Heart left ventricle (tissue), 16 donors: ENCODE measurements around the gene MCM3AP. TPM values are rescaled to one million over a fixed set of nuclear protein-coding genes. Genes with fewer than 3 reads are reported as not detected.
A peak's percentile ranks its signal among the peaks of the same experiment; 100 is the strongest.

Experiments
- ATAC-seq, 4 donors: fragments of 200-7000 bp; cut with Tn5 transposase; one replicate each; pipeline ENCODE4 v1.9.1; 2020 to 2022; ENCODE audit warnings: moderate library complexity in 4 of 4, mild to moderate bottlenecking in 3 of 4, moderate number of reproducible peaks in 1 of 4
- DNase-seq, 5 donors: peaks; one replicate each; pipeline ENCODE4 v3.0.0-alpha.2; 2020
- H3K27ac ChIP-seq, 12 donors: fragments of 200-600 bp; sonication (generic) in 4 of 12; one replicate each; pipeline versions ENCODE4 v1.5.0 to v1.8.0; 2016 to 2022; ENCODE audit warnings: mild to moderate bottlenecking in 2 of 12
- H3K27me3 ChIP-seq, 9 donors: fragments of 200-600 bp; sonication (generic) in 2 of 9; one replicate each; pipeline versions ENCODE4 v1.5.1 to v1.8.0; 2016 to 2022; ENCODE audit warnings: mild to moderate bottlenecking in 3 of 9
- H3K36me3 ChIP-seq, 9 donors: fragments of 200-600 bp; sonication (generic) in 2 of 9; one replicate each; pipeline versions ENCODE4 v1.5.0 to v1.8.0; 2018 to 2022; ENCODE audit warnings: mild to moderate bottlenecking in 2 of 9
- H3K4me1 ChIP-seq, 12 donors: fragments of 200-600 bp; sonication (generic) in 4 of 12; one replicate each; pipeline versions ENCODE4 v1.5.0 to v1.8.0; 2016 to 2022; ENCODE audit warnings: mild to moderate bottlenecking in 3 of 12
- H3K4me3 ChIP-seq, 12 donors: fragments of 200-600 bp; sonication (generic) in 4 of 12; one replicate each; pipeline versions ENCODE4 v1.5.0 to v1.8.0; 2017 to 2022; ENCODE audit warnings: mild to moderate bottlenecking in 9 of 12, moderate library complexity in 4 of 12
- H3K9me3 ChIP-seq, 12 donors: fragments of 200-600 bp; sonication (generic) in 4 of 12; one replicate each; pipeline versions ENCODE4 v1.5.0 to v1.8.0; 2016 to 2022; ENCODE audit warnings: mild to moderate bottlenecking in 1 of 12
- POLR2A ChIP-seq, 2 donors: fragments of 450-650 bp; IDR thresholded peaks; one replicate each; pipeline ENCODE4 v1.6.1; 2017; ENCODE audit warnings: antibody characterized with exemption in 2 of 2, mild to moderate bottlenecking in 2 of 2, moderate library complexity in 2 of 2
- WGBS, 4 donors: extraction: QIAGEN DNeasy Blood & Tissue Kit in 2 of 4; methylation state at CpG; one replicate each; pipeline versions ENCODE4 v1.1.5 to v1.1.7; 2013 to 2018; 5-methylcytosine and 5-hydroxymethylcytosine counted together
- intact Hi-C, 10 donors: fragments of 100-400 bp; cut with DNase I; formaldehyde crosslinking; loops; one replicate each; pipeline versions ENCODE4 v1.11.1 to v1.14.2; 2022
- polyA plus RNA-seq, 2 donors: library from polyadenylated mRNA; stranded (reverse); fragments of 200-250 nt; gene quantifications; one replicate each; pipeline ENCODE4 v1.2.3, GENCODE V29; 2013
- total RNA-seq, 9 donors: library from RNA; depleted of rRNA in 2 of 9; stranded (reverse); fragments of >200 nt in 2 of 9; fragmentation: NEBNext Ultra II Directional in 3 of 9; extraction: Animal tissue kit (Norgen Biotek cat#: 25700) in 3 of 9; gene quantifications; one replicate each; pipeline versions ENCODE4 v1.1.0 to v1.2.4, GENCODE V29; 2016 to 2023
- TF ChIP-seq, protein P1 (sequence below), 12 donors: fragments of 200-600 bp; sonication (generic) in 4 of 12; IDR thresholded peaks; one replicate each; pipeline versions ENCODE4 v1.5.0 to v1.8.0; 2018 to 2022; ENCODE audit warnings: antibody characterized with exemption in 12 of 12, mild to moderate bottlenecking in 5 of 12
- donor health status: ischemic (EF 13 %, LVEDD 7.1; RV severe dilation, severe dysfunction).
- donor health status: healthy with polysubstance abuse.
- donor health status: DM: no; HTN: yes; CAD: no.
- donor health status: DM: no; HTN: no; CAD: no.
- donor health status: ischemic (EF 25% LVEDD 6.9; RV normal size, moderate dysfunction).
- donor health status: ischemic (EF 25% LVEDD 5.7; RV mildly dilated, moderate dysfunction).
- donor health status: healthy.
- donor health status: DM: yes; HTN: yes; CAD: no.
- donor health status: ischemic (EF 35%, LVEDD 5.7; RV mildly dilated, moderate dysfunction).
- donor health status: nonischemic (EF 11% LVEDD 7.7; RV severe dilation, severe dysfunction).
- donor health status: DM: yes; HTN: yes; CAD: no.
- donor health status: PGD.
- donor health status: ischemic (EF 29% LVEDD 5.4; RV normal size, mild dysfunction).
- donor health status: nonischemic (EF 23%, LVEDD 6.1; RV moderate dilation, normal function).

Gene MCM3AP
- total and polyA plus RNA-seq, 11 donors: 24.5 to 69.8 (median 55.3) TPM

DNA sequence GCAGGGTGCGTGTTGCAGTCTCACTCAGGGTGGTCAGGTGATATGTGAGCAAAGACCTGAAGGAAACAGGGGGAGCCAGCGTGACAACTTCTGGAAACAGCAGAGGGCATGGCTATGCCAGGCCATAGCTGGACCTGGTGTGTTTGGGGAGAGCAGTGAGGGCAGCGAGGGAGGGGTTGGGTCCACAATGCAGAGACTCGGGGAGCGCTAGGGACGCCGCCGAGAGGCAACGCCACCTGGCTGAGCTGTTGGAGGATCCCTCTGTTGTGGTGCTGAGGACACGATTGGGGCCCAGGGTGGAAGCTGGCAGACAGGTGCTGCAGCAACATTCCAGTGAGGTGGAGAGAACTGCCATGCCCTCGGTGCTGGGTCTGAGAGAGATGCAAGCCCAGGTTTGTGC lies 30.2 kb downstream of the MCM3AP start:
- H3K4me1 ChIP-seq: peaks cover 0 to 24% (median 1%) of the 10 kb centered on the region in 12 donors
- H3K27ac ChIP-seq: peak overlapping the region in 2 of 12 donors; percentile 3 to 27
- no peak overlapping the region for H3K4me3 ChIP-seq
- peaks cover 2 to 100% (median 99%) of the 10 kb centered on the region in 9 donors for H3K36me3 ChIP-seq
- DNase-seq (no peak), ATAC-seq (no peak)
- no peaks in the 10 kb centered on the region for H3K27me3 ChIP-seq
- intact Hi-C loops: loop anchor here in 2 of 10 donors (5.0 to 10.0 kb wide), 3 partner anchors 110 to 283 kb away; no protein-coding TSS in a partner anchor
- 77 to 86% (median 84%) methylated on average over 10 to 11 of the region's 11 CpGs for WGBS, 4 donors
- H3K9me3 ChIP-seq: no peaks in the 10 kb centered on the region
- no peak for TF ChIP-seq POLR2A (IDR thresholded peaks at IDR 0.05)
- TF ChIP-seq, protein P1, sequence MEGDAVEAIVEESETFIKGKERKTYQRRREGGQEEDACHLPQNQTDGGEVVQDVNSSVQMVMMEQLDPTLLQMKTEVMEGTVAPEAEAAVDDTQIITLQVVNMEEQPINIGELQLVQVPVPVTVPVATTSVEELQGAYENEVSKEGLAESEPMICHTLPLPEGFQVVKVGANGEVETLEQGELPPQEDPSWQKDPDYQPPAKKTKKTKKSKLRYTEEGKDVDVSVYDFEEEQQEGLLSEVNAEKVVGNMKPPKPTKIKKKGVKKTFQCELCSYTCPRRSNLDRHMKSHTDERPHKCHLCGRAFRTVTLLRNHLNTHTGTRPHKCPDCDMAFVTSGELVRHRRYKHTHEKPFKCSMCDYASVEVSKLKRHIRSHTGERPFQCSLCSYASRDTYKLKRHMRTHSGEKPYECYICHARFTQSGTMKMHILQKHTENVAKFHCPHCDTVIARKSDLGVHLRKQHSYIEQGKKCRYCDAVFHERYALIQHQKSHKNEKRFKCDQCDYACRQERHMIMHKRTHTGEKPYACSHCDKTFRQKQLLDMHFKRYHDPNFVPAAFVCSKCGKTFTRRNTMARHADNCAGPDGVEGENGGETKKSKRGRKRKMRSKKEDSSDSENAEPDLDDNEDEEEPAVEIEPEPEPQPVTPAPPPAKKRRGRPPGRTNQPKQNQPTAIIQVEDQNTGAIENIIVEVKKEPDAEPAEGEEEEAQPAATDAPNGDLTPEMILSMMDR (IDR thresholded peaks at IDR 0.05): no peak

DNA sequence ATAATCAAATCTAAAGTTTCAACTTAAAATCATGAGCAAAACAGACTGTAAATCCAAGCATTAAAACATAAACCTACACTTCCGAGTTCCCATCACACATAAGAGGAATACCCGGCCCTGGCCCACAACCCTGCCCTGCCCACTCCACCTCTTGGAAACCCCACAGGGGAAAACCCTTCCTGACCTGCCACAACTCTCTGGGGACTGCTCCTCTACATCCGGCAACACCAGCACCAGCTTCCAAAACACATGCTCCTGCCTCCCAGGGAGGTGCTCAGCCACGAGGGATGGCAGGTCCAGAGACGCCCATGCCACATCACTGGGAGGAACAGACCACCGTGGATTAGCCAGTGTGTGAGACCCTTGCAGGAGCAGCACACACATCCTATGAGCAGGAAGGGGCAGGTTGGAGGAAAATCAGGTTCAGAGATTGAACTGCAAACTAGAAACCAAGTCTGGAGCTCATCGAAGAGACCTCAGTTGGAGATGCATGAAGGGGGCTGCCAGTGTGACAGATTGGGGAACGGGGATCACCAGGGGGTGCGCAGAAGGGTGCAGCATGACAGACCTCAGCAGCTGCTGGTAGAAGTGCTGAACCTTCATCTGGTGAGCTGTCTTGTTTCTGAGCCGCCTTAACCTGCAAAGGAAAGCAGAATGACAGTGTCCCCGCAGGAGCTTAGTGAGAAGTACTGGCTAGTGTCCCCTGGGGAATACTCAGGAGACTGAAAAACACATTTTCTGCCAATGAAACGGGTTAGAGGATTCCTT lies 31.0 kb downstream of the MCM3AP start:
- TF ChIP-seq, protein P1 (IDR thresholded peaks at IDR 0.05): no peak
- TF ChIP-seq POLR2A (IDR thresholded peaks at IDR 0.05): no peak
- no peaks in the 10 kb centered on the region for H3K27me3 ChIP-seq
- peak in 1 of 5 donors; percentile 8 for DNase-seq
- H3K4me1 ChIP-seq: peaks cover 0 to 24% (median 1%) of the 10 kb centered on the region in 12 donors
- peak overlapping the region in 1 of 12 donors; percentile 3 for H3K27ac ChIP-seq
- peaks cover 2 to 100% (median 99%) of the 10 kb centered on the region in 9 donors for H3K36me3 ChIP-seq
- no peak overlapping the region for H3K4me3 ChIP-seq
- H3K9me3 ChIP-seq: no peaks in the 10 kb centered on the region
- intact Hi-C loops: loop anchor here in 1 of 10 donors (10.0 kb wide), 1 partner anchor 110 kb away; no protein-coding TSS in a partner anchor
- 77 to 82% (median 78%) methylated on average over 12 of the region's 12 CpGs for WGBS, 4 donors
- no peak for ATAC-seq

DNA sequence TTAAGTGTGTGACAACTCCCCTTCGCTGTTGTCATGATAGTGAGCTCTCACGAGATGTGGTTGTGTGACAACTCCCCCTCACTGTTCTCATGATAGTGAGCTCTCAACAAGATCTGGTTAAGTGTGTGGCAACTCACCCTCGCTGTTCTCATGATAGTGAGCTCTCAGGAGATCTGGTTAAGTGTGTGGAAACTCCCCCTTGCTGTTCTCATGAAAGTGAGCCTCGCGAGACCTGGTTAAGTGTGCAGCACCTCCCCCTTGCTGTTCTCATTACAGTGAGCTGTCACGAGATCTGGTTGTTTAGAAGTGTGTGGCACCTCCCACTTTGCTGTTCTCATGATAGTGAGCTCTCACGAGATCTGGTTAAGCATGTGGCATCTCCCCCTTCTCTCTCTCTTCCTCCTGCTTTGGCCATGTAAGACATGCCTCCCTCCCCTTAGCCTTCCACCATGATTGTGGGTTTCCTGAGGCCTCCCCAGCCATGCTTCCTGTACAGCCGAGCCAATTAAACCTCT lies 31.7 kb downstream of the MCM3AP start:
- Histone ChIP-seq H3K9me3 (no peaks in the 10 kb centered on the region), H3K4me1 (peaks cover 0 to 24% (median 1%) of the 10 kb centered on the region in 12 donors), H3K27me3 (no peaks in the 10 kb centered on the region), H3K27ac (no peak overlapping the region), H3K36me3 (peaks cover under 1 to 100% (median 99%) of the 10 kb centered on the region in 9 donors), H3K4me3 (no peak overlapping the region)
- peak in 1 of 5 donors; percentile 12 for DNase-seq
- intact Hi-C loops: loop anchor here in 1 of 10 donors (10.0 kb wide), 1 partner anchor 109 kb away; no protein-coding TSS in a partner anchor
- no peak for ATAC-seq
- no peak for TF ChIP-seq POLR2A (IDR thresholded peaks at IDR 0.05)
- TF ChIP-seq, protein P1 (IDR thresholded peaks at IDR 0.05): no peak
- WGBS, 4 donors: 56 to 66% (median 59%) methylated on average over 8 of the region's 8 CpGs

DNA sequence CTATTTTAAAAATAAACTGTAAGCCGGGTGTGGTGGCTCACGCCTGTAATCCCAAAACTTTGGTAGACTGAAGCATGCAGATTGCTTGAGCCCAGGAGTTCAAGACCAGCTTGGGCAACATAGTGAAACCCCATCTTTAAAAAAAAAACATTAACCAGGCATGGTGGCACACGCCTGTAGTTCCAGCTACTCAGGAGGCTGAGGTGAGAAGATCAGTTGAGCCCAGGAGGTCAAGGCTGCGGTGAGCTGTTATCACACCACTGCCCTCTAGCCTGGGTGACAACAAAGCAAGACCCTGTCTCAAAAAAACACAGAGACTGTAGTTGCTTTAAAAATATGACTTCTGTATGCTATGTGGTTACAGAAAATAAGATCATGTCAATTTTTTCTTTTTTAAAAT lies 32.6 kb downstream of the MCM3AP start:
- ATAC-seq (no peak), DNase-seq (peak in 1 of 5 donors; percentile 11)
- no peak overlapping the region for H3K27ac ChIP-seq
- intact Hi-C loops: loop anchor here in 1 of 10 donors (10.0 kb wide), 1 partner anchor 108 kb away; no protein-coding TSS in a partner anchor
- H3K4me3 ChIP-seq: no peak overlapping the region
- H3K27me3 ChIP-seq: no peaks in the 10 kb centered on the region
- H3K36me3 ChIP-seq: peaks cover 0 to 100% (median 96%) of the 10 kb centered on the region in 9 donors
- no peaks in the 10 kb centered on the region for H3K9me3 ChIP-seq
- TF ChIP-seq, protein P1 (IDR thresholded peaks at IDR 0.05): no peak
- no peak for TF ChIP-seq POLR2A (IDR thresholded peaks at IDR 0.05)
- peaks cover 0 to 24% (median 1%) of the 10 kb centered on the region in 12 donors for H3K4me1 ChIP-seq
- 89 to 96% (median 91%) methylated on average over 4 of the region's 4 CpGs for WGBS, 4 donors
